ENCODE results near the gene C19orf81. TPM values are rescaled to one million over a fixed set of nuclear protein-coding genes. Genes with fewer than 3 reads are reported as not detected.

Gene C19orf81
- total RNA-seq, 1 experiment from 2014 or later, result 14.5 TPM

GRCh38 chr19:50602496-50602895, 46.7 kb upstream of the C19orf81 start:
- intact Hi-C loops (cut with micrococcal nuclease), result no loop called here
- Histone ChIP-seq H3K9ac (ENCODE audit: low read length) (no peak overlapping the region), H4K20me1 (ENCODE audit: insufficient read depth) (no peaks in the 10 kb centered on the region), H3K27me3 (ENCODE audit: insufficient read depth, low read length) (peaks cover 4% of the 10 kb centered on the region; the same call in 1 of the 2 replicates), H3K27ac (ENCODE audit: low read depth, low read length) (no peak overlapping the region), H2AFZ (ENCODE audit: low read depth, low read length, poor library complexity, severe bottlenecking) (no peak overlapping the region), H3K9me3 (ENCODE audit: control insufficient read depth in 1 of 2, insufficient read depth in 1 of 2, low read depth in 1 of 2, low read length in 2 of 2) (no peaks in the 10 kb centered on the region), H3K4me1 (ENCODE audit: control insufficient read depth in 1 of 2, insufficient read depth in 2 of 2, low read length in 2 of 2) (no peaks in the 10 kb centered on the region), H3K79me2 (ENCODE audit: insufficient read depth, low read length) (no peaks in the 10 kb centered on the region), H3K36me3 (ENCODE audit: control insufficient read depth in 1 of 2, insufficient read depth in 2 of 2, low read length in 2 of 2) (no peaks in the 10 kb centered on the region), H3K9me2 (ENCODE audit: insufficient read depth) (no peaks in the 10 kb centered on the region), H3K4me3 (replicated peaks in 1 of 2; ENCODE audit: low read depth in 1 of 2, low read length in 2 of 2) (no peak overlapping the region), H3K4me2 (ENCODE audit: low read length) (no peak overlapping the region)
- POLR2A ChIA-PET, result no interaction called here
- ATAC-seq, result no peak
- no peak for DNase-seq (ENCODE audit: low read depth, low spot score)
- CTCF ChIA-PET, result no interaction called here
- TF ChIP-seq EGR1 (IDR thresholded peaks at IDR 0.05; ENCODE audit: low read depth) (no peak), MAX (IDR thresholded peaks at IDR 0.05) (no peak), POLR2A (IDR thresholded peaks at IDR 0.05; ENCODE audit: borderline replicate concordance, extremely low read depth, insufficient read depth, insufficient read length) (no peak), CTCF (IDR thresholded peaks at IDR 0.05 in 2 of 3, conservative IDR thresholded peaks at IDR 0.05 in 1 of 3; ENCODE audit: borderline replicate concordance in 1 of 3, insufficient read depth in 1 of 3, low read depth in 2 of 3, low read length in 2 of 3) (no peak), EZH2phosphoT487 (IDR thresholded peaks at IDR 0.05; ENCODE audit: borderline replicate concordance) (no peak), JUND (IDR thresholded peaks at IDR 0.05) (no peak), RAD21 (IDR thresholded peaks at IDR 0.05; ENCODE audit: low read depth) (no peak), CEBPB (IDR thresholded peaks at IDR 0.05; ENCODE audit: low read depth) (no peak), ZBTB33 (IDR thresholded peaks at IDR 0.05; ENCODE audit: extremely low read depth, insufficient replicate concordance, low read length) (no peak), POLR2AphosphoS5 (IDR thresholded peaks at IDR 0.05; ENCODE audit: low read depth, low read length) (no peak), ZFX (IDR thresholded peaks at IDR 0.05) (no peak), ATF3 (IDR thresholded peaks at IDR 0.05) (no peak), YY1 (IDR thresholded peaks at IDR 0.05; ENCODE audit: extremely low read depth, insufficient replicate concordance, low read depth, low read length) (no peak), SP1 (IDR thresholded peaks at IDR 0.05; ENCODE audit: low read depth) (no peak), ZNF274 (IDR thresholded peaks at IDR 0.05; ENCODE audit: low read depth, low read length) (no peak), FOSL1 (IDR thresholded peaks at IDR 0.05; ENCODE audit: low read depth) (no peak), TCF7L2 (IDR thresholded peaks at IDR 0.05; ENCODE audit: borderline replicate concordance, extremely low read depth, insufficient read depth, insufficient read length) (no peak)
- RAD21 ChIA-PET (ENCODE audit: low non-redundant PET in 1 of 2, low total read pairs in 2 of 2, uncharacterized antibody in 2 of 2, unreplicated experiment in 2 of 2), result no interaction called here
- BruUV-seq (replicated peaks), result no TSS peak

Data from HCT116 (cell line).